ENCODE measurements around the gene MYCL. TPM values are rescaled to one million over a fixed set of nuclear protein-coding genes. Genes with fewer than 3 reads are reported as not detected.

The MYCL gene
- total and polyA plus RNA-seq, 2 of the 13 experiments (the other 11 are each of a cell fraction or from before 2014, with no cell fraction given), result 0.31 to 1.7 TPM

- TF ChIP-seq ZBTB14 (CRISPR knock-in tag; IDR thresholded peaks at IDR 0.05), result no peak
- TF ChIP-seq GATAD2A (CRISPR knock-in tag; IDR thresholded peaks at IDR 0.05), result 0 out of 2 replicates have a peak, but pooled peaks have one; percentile 12
- no peak for TF ChIP-seq JUN (CRISPR knock-in tag; IDR thresholded peaks at IDR 0.05)
- no peak for TF ChIP-seq ZNF12 (CRISPR knock-in tag; IDR thresholded peaks at IDR 0.05)
- TF ChIP-seq HNRNPL (IDR thresholded peaks at IDR 0.05; ENCODE audit: low read depth, low read length), result no peak
- peak; percentile 73 for TF ChIP-seq ZNF501 (CRISPR knock-in tag; IDR thresholded peaks at IDR 0.05)
- TF ChIP-seq, protein P1, sequence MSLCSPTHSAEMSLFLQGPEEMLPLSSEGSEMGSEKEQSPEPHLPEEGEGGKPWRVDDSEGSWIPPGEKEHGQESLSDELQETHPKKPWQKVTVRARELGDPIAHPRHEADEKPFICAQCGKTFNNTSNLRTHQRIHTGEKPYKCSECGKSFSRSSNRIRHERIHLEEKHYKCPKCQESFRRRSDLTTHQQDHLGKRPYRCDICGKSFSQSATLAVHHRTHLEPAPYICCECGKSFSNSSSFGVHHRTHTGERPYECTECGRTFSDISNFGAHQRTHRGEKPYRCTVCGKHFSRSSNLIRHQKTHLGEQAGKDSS (CRISPR knock-in tag; IDR thresholded peaks at IDR 0.05; ENCODE audit: borderline replicate concordance, low read depth), result no peak
- no peak for TF ChIP-seq CAMTA2 (CRISPR knock-in tag; IDR thresholded peaks at IDR 0.05; ENCODE audit: borderline replicate concordance)
- no peak for TF ChIP-seq SKI (IDR thresholded peaks at IDR 0.05; ENCODE audit: partially characterized antibody)
- no peak for TF ChIP-seq DMTF1 (CRISPR knock-in tag; IDR thresholded peaks at IDR 0.05)
- no peak for TF ChIP-seq SIN3A (IDR thresholded peaks at IDR 0.05; ENCODE audit: borderline replicate concordance, low read depth, low read length)
- TF ChIP-seq ZNF556 (CRISPR knock-in tag; IDR thresholded peaks at IDR 0.05; ENCODE audit: borderline replicate concordance), result no peak
- TF ChIP-seq TCF12 (IDR thresholded peaks at IDR 0.05), result no peak
- no peak for TF ChIP-seq TCF12 (CRISPR knock-in tag; IDR thresholded peaks at IDR 0.05)
- TF ChIP-seq RXRA (CRISPR knock-in tag; IDR thresholded peaks at IDR 0.05), result no peak
- no peak for TF ChIP-seq RFX1 (IDR thresholded peaks at IDR 0.05)
- TF ChIP-seq ZSCAN29 (CRISPR knock-in tag; conservative IDR thresholded peaks at IDR 0.05), result no peak
- TF ChIP-seq ZNF75D (CRISPR knock-in tag; IDR thresholded peaks at IDR 0.05; ENCODE audit: borderline replicate concordance), result no peak
- TF ChIP-seq SP5 (CRISPR knock-in tag; IDR thresholded peaks at IDR 0.05; ENCODE audit: borderline replicate concordance, low read depth), result no peak
- no peak for TF ChIP-seq MYNN (CRISPR knock-in tag; IDR thresholded peaks at IDR 0.05; ENCODE audit: low read depth)
- TF ChIP-seq KAT8 (CRISPR knock-in tag; IDR thresholded peaks at IDR 0.05), result peak; percentile 14; the same call in 1 of the 2 replicates
- no peak for TF ChIP-seq ZBTB20 (CRISPR knock-in tag; IDR thresholded peaks at IDR 0.05; ENCODE audit: borderline replicate concordance, low read depth)
- TF ChIP-seq IKZF1 (IDR thresholded peaks at IDR 0.05), result no peak
- TF ChIP-seq ZNF337 (CRISPR knock-in tag; IDR thresholded peaks at IDR 0.05; ENCODE audit: borderline replicate concordance, low read depth), result no peak
- no peak for TF ChIP-seq ZNF33B (CRISPR knock-in tag; IDR thresholded peaks at IDR 0.05)
- TF ChIP-seq HNF1B (CRISPR knock-in tag; IDR thresholded peaks at IDR 0.05), result peak; percentile 48
Measured at GRCh38 chr1:39845569-39846566, 55.8 kb downstream of the MYCL start (continued).
